ENCODE measurements around the gene C1QTNF8.

- TF ChIP-seq CTCF (IDR thresholded peaks at IDR 0.05 in 2 of 3, conservative IDR thresholded peaks at IDR 0.05 in 1 of 3; ENCODE audit: borderline replicate concordance in 1 of 3, insufficient read depth in 1 of 3, low read depth in 2 of 3, low read length in 2 of 3) = no peak
- TF ChIP-seq POLR2A (IDR thresholded peaks at IDR 0.05; ENCODE audit: borderline replicate concordance, extremely low read depth, insufficient read depth, insufficient read length) = no peak
- no peak for TF ChIP-seq REST (IDR thresholded peaks at IDR 0.05; ENCODE audit: low read depth)
- no peak for TF ChIP-seq SP1 (IDR thresholded peaks at IDR 0.05; ENCODE audit: low read depth)
These were observed 45.1 kb downstream of the C1QTNF8 start for GRCh38 chr16:1050921-1051320.
